Measurements from ENCODE around the gene RGS9.

RGS9 gene

DNA sequence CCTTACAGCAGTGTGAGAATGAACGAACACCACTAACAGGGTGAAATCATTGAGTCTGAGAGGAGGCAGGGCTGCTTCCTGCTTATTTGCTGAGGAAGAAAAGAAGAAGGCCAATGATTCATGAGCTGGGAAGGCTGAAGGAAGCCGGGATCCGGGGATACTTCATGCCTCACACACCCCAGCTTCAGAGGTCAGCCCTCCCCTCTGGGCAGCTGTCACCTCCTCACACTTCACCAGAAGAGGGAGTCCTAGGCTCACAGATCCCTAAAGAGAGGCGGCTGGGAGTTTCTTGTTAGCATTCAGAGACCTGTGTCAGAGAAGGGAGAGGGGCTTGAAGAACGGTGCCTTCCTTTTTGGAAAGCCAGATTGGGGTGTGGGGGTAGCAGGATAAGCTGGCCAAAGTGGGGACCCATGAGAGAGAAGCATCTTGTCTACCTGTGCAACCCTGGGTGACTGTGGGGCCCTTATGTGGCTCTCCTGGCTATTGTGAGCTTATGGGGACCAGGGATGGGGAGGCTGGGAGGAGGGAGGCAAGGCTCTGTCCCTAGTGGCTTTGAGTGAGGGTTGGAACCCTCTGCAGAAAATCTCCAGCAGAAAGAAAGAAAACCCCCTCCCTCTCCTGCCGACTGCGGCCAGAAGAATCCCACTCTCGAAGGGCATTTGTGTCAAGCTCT is 94.6 kb downstream of the RGS9 start:
- TF ChIP-seq HDGF (IDR thresholded peaks at IDR 0.05; ENCODE audit: borderline replicate concordance) (no peak), FOXA1 (IDR thresholded peaks at IDR 0.05) (no peak), FOXK2 (IDR thresholded peaks at IDR 0.05) (no peak), BHLHE40 (IDR thresholded peaks at IDR 0.05; ENCODE audit: borderline replicate concordance) (no peak), TARDBP (IDR thresholded peaks at IDR 0.05) (no peak), CTBP1 (IDR thresholded peaks at IDR 0.05; ENCODE audit: borderline replicate concordance) (no peak), L3MBTL2 (conservative IDR thresholded peaks at IDR 0.05) (no peak), ELF4 (IDR thresholded peaks at IDR 0.05) (no peak), ARNT (IDR thresholded peaks at IDR 0.05) (no peak)
- POLR2A ChIA-PET: interaction anchor here (1.0 kb wide), 1 partner anchor 257 kb away, joined by 3 read pairs; no protein-coding TSS in a partner anchor
- DNase-seq (ENCODE audit: extremely low spot score): peak; percentile 81
- CTCF ChIA-PET: interaction anchor here (0.5 to 1.6 kb wide), 18 partner anchors 8 to 955 kb away, joined by 3 to 8 read pairs (median 4); no protein-coding TSS in a partner anchor

DNA sequence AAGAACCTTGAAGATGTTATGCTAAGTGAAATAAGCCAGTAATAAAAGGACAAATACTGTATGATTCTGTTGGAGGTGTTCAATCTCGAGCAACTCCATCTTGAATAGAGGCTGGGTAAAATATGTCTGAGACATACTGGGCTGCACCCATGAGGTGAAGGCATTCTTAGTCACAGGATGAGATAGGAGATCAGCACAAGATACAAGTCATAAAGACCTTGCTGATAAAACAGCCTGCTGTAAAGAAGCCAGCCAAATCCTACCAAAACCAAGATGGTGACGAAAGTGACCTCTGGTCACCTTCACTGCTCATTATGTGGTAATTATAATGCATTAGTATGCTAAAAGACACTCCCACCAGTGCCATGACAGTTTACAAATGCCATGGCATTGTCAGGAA is 98.1 kb downstream of the RGS9 start:
- POLR2A ChIA-PET: no interaction called here
- CTCF ChIA-PET: no interaction called here
- no peak for DNase-seq (ENCODE audit: extremely low spot score)
- TF ChIP-seq LEF1 (IDR thresholded peaks at IDR 0.05; ENCODE audit: borderline replicate concordance) (no peak), CTBP1 (IDR thresholded peaks at IDR 0.05; ENCODE audit: borderline replicate concordance) (no peak), FOXM1 (IDR thresholded peaks at IDR 0.05; ENCODE audit: borderline replicate concordance) (no peak), FOXA1 (IDR thresholded peaks at IDR 0.05) (no peak), SUZ12 (IDR thresholded peaks at IDR 0.05) (no peak), ZNF384 (IDR thresholded peaks at IDR 0.05) (no peak), NFRKB (IDR thresholded peaks at IDR 0.05) (no peak), FOXK2 (IDR thresholded peaks at IDR 0.05) (no peak)

DNA sequence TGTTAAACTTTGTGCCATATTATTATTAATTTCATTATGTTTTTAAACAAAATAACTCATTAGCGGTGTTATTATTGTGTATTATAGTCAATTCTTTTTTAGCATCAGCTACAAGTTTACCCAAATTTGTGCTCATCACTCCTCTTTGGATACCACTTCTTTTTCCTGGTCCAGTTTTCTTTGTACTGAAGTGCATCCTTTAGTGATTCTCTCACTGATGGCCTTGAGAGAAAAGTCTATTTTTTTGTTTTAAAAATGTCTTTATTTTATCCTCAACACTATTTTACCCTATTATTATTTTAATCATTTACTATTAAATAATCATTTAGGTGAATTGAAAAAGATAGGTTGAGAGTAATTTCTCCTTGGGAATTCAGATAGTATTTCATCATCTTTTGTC is 99.2 kb downstream of the RGS9 start:
- TF ChIP-seq BHLHE40 (IDR thresholded peaks at IDR 0.05; ENCODE audit: borderline replicate concordance) (no peak), HDGF (IDR thresholded peaks at IDR 0.05; ENCODE audit: borderline replicate concordance) (no peak), FOXM1 (IDR thresholded peaks at IDR 0.05; ENCODE audit: borderline replicate concordance) (no peak), ARNT (IDR thresholded peaks at IDR 0.05) (no peak)
- no peak for DNase-seq (ENCODE audit: extremely low spot score)
- ChIA-PET CTCF (no interaction called here), POLR2A (no interaction called here)

- TF ChIP-seq LEF1 (IDR thresholded peaks at IDR 0.05; ENCODE audit: borderline replicate concordance) (no peak), FOXA1 (IDR thresholded peaks at IDR 0.05) (no peak), ARNT (IDR thresholded peaks at IDR 0.05) (no peak), CTBP1 (IDR thresholded peaks at IDR 0.05; ENCODE audit: borderline replicate concordance) (no peak), ELF4 (IDR thresholded peaks at IDR 0.05) (no peak), NFRKB (IDR thresholded peaks at IDR 0.05) (no peak), SUZ12 (IDR thresholded peaks at IDR 0.05) (no peak), FOXM1 (IDR thresholded peaks at IDR 0.05; ENCODE audit: borderline replicate concordance) (no peak), HDGF (IDR thresholded peaks at IDR 0.05; ENCODE audit: borderline replicate concordance) (no peak), TARDBP (IDR thresholded peaks at IDR 0.05) (no peak), SP1 (IDR thresholded peaks at IDR 0.05) (no peak), ZNF384 (IDR thresholded peaks at IDR 0.05) (no peak), L3MBTL2 (conservative IDR thresholded peaks at IDR 0.05) (no peak), FOXK2 (IDR thresholded peaks at IDR 0.05) (no peak), BHLHE40 (IDR thresholded peaks at IDR 0.05; ENCODE audit: borderline replicate concordance) (no peak)
- TF ChIP-seq, protein P1, sequence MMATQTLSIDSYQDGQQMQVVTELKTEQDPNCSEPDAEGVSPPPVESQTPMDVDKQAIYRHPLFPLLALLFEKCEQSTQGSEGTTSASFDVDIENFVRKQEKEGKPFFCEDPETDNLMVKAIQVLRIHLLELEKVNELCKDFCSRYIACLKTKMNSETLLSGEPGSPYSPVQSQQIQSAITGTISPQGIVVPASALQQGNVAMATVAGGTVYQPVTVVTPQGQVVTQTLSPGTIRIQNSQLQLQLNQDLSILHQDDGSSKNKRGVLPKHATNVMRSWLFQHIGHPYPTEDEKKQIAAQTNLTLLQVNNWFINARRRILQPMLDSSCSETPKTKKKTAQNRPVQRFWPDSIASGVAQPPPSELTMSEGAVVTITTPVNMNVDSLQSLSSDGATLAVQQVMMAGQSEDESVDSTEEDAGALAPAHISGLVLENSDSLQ (IDR thresholded peaks at IDR 0.05): no peak
- DNase-seq (ENCODE audit: extremely low spot score): peak; percentile 12
- POLR2A ChIA-PET: interaction anchor here (0.5 kb wide), 1 partner anchor 698 kb away, joined by 3 read pairs; no protein-coding TSS in a partner anchor
- CTCF ChIA-PET: interaction anchor here (3.0 kb wide), 1 partner anchor 12 kb away, joined by 8 read pairs; no protein-coding TSS in a partner anchor
Measured at GRCh38 chr17:65243838-65244625, 106.9 kb downstream of the RGS9 start.

- TF ChIP-seq FOXM1 (IDR thresholded peaks at IDR 0.05; ENCODE audit: borderline replicate concordance): no peak
- no peak for TF ChIP-seq NFRKB (IDR thresholded peaks at IDR 0.05)
- no peak for TF ChIP-seq HDGF (IDR thresholded peaks at IDR 0.05; ENCODE audit: borderline replicate concordance)
- TF ChIP-seq FOXA1 (IDR thresholded peaks at IDR 0.05): no peak
- TF ChIP-seq SUZ12 (IDR thresholded peaks at IDR 0.05): no peak
- TF ChIP-seq SP1 (IDR thresholded peaks at IDR 0.05): no peak
- ChIA-PET POLR2A (no interaction called here), CTCF (interaction anchor here (3.0 kb wide), 1 partner anchor 14 kb away, joined by 8 read pairs; no protein-coding TSS in a partner anchor)
- DNase-seq (ENCODE audit: extremely low spot score): no peak
Measured at GRCh38 chr17:65246252-65246651, 109.1 kb downstream of the RGS9 start.

DNA sequence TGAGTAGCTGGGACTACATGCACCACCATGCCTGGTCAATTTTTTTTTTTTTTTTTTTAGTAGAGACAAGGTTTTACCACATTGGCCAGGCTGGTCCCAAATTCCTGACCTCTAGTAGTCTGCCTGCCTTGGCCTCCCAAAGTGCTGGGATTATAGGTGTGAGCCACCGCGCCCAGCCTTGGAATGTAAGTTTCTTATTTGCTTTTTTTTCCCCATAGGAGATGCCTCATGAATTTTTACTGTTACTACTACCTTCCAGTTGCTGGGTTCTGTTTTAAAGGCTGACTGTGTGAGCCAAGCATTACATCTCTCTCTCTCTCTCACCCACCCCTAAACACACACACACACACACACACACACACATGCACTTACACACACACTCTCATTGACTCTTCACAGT is 112.6 kb downstream of the RGS9 start:
- no peak for TF ChIP-seq L3MBTL2 (conservative IDR thresholded peaks at IDR 0.05)
- TF ChIP-seq ZNF384 (IDR thresholded peaks at IDR 0.05): no peak
- TF ChIP-seq CTBP1 (IDR thresholded peaks at IDR 0.05; ENCODE audit: borderline replicate concordance): no peak
- no peak for TF ChIP-seq TARDBP (IDR thresholded peaks at IDR 0.05)
- no peak for TF ChIP-seq ELF4 (IDR thresholded peaks at IDR 0.05)
- TF ChIP-seq LEF1 (IDR thresholded peaks at IDR 0.05; ENCODE audit: borderline replicate concordance): no peak
- TF ChIP-seq NFRKB (IDR thresholded peaks at IDR 0.05): no peak
- no peak for TF ChIP-seq SP1 (IDR thresholded peaks at IDR 0.05)
- no peak for TF ChIP-seq FOXA1 (IDR thresholded peaks at IDR 0.05)
- no peak for TF ChIP-seq FOXM1 (IDR thresholded peaks at IDR 0.05; ENCODE audit: borderline replicate concordance)
- TF ChIP-seq ARNT (IDR thresholded peaks at IDR 0.05): no peak
- ChIA-PET CTCF (no interaction called here), POLR2A (interaction anchor here (0.6 kb wide), 1 partner anchor 121 kb away, joined by 3 read pairs; no protein-coding TSS in a partner anchor)
- no peak for DNase-seq (ENCODE audit: extremely low spot score)

- ChIA-PET POLR2A (no interaction called here), CTCF (interaction anchor here (0.7 kb wide), 1 partner anchor 40 kb away, joined by 5 read pairs; no protein-coding TSS in a partner anchor)
- TF ChIP-seq SUZ12 (IDR thresholded peaks at IDR 0.05) (no peak), BHLHE40 (IDR thresholded peaks at IDR 0.05; ENCODE audit: borderline replicate concordance) (no peak), CTBP1 (IDR thresholded peaks at IDR 0.05; ENCODE audit: borderline replicate concordance) (no peak), NFRKB (IDR thresholded peaks at IDR 0.05) (no peak), SP1 (IDR thresholded peaks at IDR 0.05) (no peak), L3MBTL2 (conservative IDR thresholded peaks at IDR 0.05) (no peak)
- TF ChIP-seq, protein P1 (IDR thresholded peaks at IDR 0.05): no peak
- DNase-seq (ENCODE audit: extremely low spot score): no peak
Measured at GRCh38 chr17:65254166-65254565, 117.0 kb downstream of the RGS9 start.

All from HEK293T (cell line).